ENCODE results near the gene KRTAP16-1.
"Not testable (repeated sequence)": the region's sequence is repeated elsewhere in the genome, so short reads cannot be mapped to it uniquely, and the experiment has no call there.

The KRTAP16-1 gene

DNA sequence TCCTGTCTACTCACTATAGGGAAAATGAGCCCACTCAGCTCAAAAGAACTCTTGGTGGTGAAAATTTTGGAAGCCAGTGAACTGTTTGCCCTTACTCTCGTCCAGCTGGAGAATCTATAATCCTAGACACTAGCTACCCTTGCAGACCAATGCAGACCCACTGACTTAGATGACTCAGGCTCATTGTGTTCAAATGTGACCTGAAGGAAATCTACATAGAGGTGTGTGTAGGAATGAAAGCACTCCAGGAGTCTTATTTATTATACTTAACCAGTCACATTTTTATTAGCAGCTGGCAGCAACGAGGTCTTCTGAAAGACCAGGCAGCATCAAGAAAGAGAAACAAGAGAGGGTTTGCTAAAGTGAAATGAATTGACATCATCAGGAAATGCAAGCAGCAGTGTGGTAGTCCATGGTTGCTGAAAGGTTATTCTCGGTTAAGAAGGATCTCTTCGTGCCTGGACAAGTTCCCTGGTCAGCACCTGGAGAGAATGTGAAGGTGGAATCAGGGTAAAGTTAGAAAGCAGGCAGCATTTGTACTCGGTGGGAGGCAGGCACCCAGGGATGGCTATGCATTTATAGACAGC lies 7.8 kb downstream of the KRTAP16-1 start:
- DNase-seq: no peak

DNA sequence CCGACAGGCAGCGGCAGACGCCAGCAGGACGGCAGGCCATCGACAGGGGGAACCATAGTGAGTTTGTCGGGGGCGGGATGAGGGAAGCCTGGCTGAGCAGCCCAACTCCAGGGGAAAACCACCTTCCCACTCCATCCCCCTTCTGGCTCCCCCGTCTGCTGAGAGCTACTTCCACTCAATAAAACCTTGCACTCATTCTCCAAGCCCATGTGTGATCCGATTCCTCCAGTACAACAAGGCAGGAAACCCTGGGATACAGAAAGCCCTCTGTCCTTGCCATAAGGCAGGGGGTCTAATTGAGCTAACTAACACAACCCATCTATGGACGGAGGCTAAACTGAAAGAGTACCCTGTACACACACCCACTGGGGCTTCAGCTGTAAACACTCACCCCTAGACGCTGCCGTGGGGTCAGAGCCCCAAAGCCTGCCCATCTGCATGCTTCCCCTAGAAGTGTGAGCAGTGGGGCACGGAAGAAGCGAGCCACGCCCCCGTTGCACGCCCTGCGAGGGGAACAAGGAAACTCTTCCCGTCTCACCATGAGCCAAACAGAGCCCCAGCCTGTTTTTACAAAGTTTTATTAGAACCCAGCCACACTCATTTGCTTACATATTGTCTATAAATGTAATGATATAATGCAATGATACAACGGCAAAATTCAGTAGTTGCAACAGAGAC lies 10.5 kb downstream of the KRTAP16-1 start:
- no peak for DNase-seq

DNA sequence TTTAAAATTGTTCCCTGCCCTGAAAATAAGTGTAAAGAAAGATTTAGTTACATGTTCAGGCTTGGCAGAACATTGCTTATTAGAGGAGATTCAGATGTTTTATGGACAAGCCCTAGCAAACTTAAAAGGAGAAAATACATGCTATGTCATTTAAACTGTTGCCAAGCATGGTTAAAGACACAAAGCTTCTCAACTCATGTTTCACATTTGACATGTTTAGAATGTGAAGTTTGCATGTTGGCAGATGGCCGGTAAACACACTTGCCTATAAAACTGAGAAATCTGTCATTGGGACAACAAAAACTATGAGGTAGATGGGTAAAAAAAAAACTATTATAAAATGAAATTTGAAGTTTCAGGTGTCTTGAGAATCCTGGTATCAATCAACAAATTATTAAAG lies 12.3 kb downstream of the KRTAP16-1 start:
- DNase-seq: no peak

DNA sequence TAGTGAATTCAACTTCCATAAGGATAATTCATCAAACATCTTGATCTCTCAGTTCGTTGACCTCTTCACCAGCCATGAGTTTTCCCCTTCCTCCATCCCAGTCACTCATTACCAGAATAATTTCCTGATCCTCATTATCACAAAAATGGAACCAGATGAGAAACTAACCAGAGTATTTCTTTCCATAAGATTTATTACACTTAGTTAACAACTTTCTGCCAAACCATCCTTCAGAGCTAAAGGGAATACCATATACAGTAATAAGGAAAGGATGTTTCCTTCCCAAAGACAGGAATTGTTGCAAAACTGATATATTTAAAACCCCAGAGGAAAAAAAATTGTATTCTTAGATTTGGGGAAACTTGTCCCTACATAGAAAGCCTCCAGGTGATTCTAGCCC lies 15.1 kb downstream of the KRTAP16-1 start:
- DNase-seq: no peak

DNA sequence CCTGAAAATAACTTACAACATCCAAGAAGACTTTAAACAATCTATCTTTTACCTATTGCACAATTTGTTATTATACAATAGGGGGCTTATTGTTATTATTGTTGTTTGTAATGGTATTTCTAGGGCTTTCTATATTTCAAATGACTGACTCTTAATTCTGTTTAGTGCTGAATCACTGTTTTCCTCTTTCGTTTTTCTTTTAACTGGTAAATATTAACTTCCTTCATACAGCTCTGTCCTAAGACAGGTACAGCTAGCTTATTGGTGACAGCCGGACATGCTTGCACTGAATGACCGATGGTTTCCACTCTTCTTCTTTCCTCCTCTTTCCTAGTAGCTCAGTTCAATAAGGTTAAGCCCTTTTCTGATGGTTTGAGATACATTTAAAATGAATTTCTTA lies 22.1 kb downstream of the KRTAP16-1 start:
- DNase-seq: no peak

DNA sequence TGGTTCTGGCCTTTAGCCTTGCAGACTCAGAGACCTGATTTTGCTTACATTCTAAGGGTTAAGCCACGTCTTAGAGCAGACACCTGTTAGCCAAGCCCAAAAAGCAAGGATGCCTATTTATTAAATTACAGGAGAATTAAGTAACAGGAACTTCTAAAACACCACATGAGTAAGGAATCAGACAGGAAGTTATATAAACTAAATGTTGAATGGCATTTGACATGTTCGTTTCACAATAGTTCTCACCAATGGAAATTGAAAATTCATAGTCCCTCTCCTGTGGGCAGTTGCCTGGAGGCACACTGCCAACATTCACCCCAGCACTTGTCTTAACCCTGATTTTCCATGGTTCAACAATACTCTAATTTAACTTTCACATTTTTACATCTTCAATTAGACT lies 24.6 kb downstream of the KRTAP16-1 start:
- no peak for DNase-seq

DNA sequence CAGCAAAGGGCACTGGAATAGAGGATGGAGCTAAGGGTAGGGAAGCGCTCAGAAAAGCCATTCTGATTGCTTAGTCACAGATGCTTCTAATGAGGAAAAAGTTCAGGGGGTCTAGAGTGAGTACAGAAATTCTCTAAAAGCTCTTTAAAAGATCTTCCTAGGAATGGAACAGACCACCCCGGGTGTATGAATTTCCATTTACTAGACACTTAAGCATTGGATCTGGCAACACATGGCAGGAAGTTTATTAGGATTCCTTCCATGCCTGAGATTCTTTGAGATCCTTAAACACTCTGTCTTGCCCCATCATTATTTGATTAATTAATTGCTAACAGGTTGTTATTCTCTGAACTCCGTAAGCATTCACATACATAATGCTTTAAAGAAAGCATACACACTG lies 25.1 kb downstream of the KRTAP16-1 start:
- no peak for DNase-seq

DNA sequence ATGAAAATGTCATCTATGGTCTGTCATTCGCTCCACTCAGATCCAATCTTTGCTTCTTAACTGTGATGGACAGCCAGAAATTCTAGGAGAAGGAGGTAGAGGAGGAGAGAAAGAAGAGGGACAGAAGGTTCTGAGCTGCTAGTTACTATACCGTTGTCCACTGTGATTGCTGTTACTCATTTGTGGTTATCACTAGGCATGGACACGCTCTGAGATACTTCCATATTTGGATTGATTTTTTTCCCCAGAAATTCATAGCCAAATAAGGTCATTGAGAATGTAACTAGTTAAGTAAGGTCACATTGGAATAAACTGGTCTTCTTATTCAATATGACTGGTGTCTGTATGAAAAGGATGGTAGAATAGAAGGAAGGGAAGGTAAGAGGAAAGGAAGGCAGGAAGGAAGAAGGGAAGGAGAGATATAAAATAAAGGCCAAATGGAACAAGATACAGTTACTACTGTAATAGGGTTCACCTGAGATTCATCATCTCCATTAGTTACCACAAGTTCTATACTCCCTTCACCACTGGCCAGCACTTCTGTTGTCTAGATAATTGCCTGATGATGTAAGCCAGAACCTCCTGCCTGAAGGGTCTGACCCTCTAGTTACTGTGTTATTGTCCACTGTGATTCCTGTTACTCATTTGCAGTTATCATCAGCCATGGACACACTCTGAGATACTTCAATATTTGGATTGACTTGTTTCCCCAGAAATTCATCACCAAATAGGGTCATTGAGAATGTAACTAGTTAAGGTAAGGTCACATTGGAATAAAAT lies 30.7 kb downstream of the KRTAP16-1 start:
- DNase-seq: no peak

DNA sequence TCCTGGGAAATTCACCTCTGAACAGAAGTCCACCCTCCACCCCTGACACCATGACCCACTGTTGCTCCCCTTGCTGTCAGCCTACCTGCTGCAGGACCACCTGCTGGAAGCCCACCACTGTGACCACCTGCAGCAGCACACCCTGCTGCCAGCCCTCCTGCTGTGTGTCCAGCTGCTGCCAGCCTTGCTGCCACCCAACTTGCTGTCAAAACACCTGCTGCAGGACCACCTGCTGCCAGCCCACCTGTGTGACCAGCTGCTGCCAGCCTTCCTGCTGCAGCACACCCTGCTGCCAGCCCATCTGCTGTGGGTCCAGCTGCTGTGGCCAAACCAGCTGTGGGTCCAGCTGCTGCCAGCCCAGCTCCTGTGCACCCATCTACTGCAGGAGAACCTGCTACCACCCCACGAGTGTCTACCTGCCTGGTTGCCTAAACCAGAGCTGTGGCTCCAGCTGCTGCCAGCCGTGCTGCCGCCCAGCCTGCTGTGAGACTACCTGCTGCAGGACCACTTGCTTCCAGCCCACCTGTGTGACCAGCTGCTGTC lies 33.4 kb downstream of the KRTAP16-1 start, which contains the start of gene KRTAP9-7:
Gene KRTAP9-7, plus strand, starts transcription at position 51 of the 543 bp plus-strand sequence. Its CDS starts 0 bp downstream, at position 51.
- not testable (repeated sequence) for DNase-seq

DNA sequence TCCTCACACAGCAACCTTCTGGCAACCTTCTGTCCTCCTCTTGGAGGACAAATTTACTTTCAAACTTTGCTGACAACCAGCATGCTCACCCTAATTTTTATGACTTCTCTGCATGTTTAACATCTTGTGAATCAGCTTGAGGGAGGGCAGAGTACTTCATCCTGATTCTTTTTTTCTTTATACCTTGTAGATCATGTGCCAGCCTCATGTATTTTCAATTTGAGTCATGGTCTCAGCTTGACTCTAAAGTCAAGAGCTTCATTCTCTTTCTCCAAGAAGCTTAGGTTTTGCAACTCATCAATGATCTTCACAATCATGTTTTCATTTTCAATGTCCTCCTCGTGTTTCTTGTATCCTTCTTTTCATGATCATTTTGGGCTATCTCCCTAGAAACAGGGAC lies 37.3 kb downstream of the KRTAP16-1 start:
- DNase-seq: no peak

DNA sequence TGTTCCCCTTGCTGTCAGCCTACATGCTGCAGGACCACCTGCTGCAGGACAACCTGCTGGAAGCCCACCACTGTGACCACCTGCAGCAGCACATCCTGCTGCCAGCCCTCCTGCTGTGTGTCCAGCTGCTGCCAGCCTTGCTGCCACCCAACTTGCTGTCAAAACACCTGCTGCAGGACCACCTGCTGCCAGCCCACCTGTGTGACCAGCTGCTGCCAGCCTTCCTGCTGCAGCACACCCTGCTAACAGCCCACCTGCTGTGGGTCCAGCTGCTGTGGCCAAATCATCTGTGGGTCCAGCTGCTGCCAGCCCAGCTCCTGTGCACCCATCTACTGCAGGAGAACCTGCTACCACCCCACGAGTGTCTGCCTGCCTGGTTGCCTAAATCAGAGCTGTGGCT lies 37.8 kb downstream of the KRTAP16-1 start:
- DNase-seq: not testable (repeated sequence)

DNA sequence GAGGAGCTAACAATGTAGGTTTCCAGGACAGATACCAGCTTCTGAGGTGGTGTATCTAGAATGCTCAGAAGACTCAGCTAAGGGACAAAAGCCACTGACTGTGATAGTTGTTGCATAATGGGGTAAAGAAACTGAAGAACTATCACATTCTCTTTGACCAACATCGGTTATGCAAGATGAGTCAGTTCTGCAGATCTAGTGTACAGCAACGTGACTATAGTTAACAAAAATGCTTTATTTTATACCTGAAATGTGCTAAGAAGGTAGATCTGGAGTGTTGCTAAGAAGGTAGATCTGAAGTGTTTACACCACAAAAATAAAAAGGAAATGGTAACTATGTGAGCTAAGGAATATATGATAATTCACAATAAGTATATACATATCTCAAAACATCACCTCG lies 41.4 kb downstream of the KRTAP16-1 start:
- DNase-seq: no peak

DNA sequence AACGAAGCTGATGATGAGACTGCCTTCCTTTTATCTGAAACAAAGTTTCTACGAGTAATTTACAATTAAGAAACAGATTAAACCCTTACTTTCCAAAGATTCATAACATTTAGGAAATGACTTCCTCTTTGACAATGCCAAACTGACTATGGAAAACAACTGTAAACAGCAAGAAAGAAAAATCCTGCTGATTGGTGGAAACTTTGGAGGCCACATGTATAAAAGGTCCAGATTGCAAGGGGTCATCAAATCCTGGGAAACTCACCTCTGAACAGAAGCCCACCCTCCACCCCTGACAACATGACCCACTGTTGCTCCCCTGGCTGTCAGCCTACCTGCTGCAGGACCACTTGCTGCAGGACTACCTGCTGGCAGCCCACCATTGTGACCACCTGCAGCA lies 44.0 kb downstream of the KRTAP16-1 start, which contains the start of gene KRTAP9-6:
Gene KRTAP9-6, plus strand, starts transcription at position 301 of the 400 bp plus-strand sequence. Its CDS starts 0 bp downstream, at position 301.
- DNase-seq: no peak

DNA sequence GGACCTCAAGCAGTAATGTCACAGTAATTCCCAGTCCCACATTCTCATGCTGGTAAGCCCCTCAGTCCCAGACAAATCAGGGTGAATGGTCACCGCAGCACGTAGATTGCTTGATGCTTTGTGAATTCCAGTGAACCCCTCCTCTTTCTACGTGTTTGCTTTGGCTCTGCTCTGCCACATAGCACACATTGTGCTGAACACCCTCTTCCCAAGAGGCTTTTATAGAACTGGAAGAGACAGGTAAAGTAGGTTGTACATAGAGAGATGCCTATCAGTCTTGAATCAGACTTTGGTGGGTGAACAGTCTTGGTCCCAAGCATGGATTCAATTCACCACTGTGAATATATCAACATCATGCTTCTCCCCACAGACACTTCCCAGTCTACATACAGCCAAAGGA lies 44.5 kb downstream of the KRTAP16-1 start:
- no peak for DNase-seq

DNA sequence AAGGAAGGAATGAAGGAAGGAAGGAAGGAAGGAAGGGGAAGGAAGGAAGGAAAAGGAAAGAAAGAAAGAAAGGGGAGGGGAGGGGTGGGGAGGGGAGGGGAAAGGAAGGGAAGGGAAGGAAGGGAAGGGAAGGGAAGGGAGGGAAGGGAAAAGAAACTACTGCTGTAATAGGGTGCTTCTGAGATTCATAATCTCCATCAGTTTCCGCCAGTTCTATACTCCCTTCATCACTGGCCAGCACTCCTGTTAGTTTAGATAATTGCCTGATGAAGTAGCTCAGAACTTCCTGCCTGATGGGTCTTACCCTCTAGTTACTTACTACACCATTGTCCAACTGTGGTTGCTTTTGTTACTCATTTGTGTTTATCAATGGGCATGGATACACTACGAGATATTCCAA lies 45.9 kb downstream of the KRTAP16-1 start:
- no peak for DNase-seq

DNA sequence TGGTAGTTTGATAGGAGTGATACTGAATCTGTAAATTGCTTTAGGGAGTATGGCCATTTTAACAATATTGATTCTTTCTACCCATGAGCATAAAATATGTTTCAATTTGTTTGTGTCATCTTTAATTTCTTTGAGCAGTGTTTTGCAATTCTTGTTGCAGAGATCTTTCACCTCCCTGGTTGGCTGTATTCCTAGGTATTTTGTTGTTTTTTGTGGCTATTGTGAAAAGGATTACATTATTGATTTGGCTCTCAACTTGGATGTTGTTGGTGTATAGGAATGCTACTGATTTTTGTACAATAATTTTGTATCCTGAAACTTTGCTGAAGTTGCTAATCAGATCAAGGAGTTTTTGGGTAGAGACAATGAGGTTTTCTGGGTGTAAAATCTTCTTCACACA lies 50.7 kb downstream of the KRTAP16-1 start:
- DNase-seq: no peak

Data from activated gamma-delta T cell treated with Interleukin-2 at 50 U/mL for 16 hours (primary cell).